Fibroblast of upper back skin (primary cell): ENCODE data around the gene ARHGDIG.
"Not testable (repeated sequence)": the region's sequence is repeated elsewhere in the genome, so short reads cannot be mapped to it uniquely, and the experiment has no call there.

ENCODE experiments used
- DNase-seq: peaks from one replicate; pipeline ENCODE4 v3.0.0-alpha.2; 2013

ARHGDIG gene

GRCh38 chr16:264440-264951 lies 15.9 kb upstream of the ARHGDIG start:
- no peak for DNase-seq

- no peak for DNase-seq
Measured at GRCh38 chr16:265002-265529, 15.3 kb upstream of the ARHGDIG start.

- no peak for DNase-seq
Measured at GRCh38 chr16:265711-266110, 14.7 kb upstream of the ARHGDIG start.

DNA sequence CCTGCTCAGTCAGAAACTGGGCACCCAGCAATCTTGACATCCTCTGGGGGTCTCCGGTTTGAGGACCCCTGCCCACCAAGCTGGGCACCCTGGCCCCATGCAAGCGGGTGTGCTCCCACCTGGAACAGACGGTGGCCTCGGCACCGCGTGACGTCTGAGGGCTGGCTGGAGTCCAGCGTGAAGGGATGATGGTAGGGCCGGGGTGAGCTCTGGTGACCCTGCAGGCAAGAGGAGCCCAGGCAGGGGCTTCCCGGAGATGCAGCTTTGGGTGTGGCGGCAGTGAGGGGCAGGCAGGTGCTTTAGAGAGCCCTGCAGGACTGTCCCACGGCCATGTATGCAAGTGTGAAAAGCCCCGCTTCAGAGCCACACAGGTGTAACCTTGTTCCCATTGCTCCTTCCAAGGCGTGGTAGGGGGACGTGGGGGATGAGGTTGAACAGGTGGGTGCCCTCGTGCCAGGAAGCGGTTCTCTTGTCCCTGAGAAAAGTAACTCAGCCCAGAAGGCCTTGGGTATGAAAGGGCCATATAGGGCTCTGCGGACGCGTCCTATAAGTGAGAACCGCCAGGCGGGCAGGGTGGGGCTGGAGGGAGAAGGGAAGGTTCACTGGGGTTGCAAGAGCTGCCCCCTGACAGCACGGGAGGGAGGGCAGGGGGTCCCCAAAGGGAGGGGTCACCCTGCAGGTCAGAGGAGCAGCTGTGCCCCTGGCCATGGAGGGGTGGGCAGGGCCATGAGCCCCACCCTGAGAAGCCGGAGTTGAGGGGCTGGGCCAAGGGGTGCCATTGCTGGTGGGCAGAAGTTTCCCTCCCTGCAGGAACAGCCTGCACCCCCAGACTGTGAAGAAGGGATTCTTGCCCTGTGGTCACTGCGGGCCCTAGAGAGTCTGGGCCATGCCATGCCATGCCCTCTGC lies 13.9 kb upstream of the ARHGDIG start:
- DNase-seq: no peak

GRCh38 chr16:267562-267961 lies 12.8 kb upstream of the ARHGDIG start:
- not testable (repeated sequence) for DNase-seq

DNA sequence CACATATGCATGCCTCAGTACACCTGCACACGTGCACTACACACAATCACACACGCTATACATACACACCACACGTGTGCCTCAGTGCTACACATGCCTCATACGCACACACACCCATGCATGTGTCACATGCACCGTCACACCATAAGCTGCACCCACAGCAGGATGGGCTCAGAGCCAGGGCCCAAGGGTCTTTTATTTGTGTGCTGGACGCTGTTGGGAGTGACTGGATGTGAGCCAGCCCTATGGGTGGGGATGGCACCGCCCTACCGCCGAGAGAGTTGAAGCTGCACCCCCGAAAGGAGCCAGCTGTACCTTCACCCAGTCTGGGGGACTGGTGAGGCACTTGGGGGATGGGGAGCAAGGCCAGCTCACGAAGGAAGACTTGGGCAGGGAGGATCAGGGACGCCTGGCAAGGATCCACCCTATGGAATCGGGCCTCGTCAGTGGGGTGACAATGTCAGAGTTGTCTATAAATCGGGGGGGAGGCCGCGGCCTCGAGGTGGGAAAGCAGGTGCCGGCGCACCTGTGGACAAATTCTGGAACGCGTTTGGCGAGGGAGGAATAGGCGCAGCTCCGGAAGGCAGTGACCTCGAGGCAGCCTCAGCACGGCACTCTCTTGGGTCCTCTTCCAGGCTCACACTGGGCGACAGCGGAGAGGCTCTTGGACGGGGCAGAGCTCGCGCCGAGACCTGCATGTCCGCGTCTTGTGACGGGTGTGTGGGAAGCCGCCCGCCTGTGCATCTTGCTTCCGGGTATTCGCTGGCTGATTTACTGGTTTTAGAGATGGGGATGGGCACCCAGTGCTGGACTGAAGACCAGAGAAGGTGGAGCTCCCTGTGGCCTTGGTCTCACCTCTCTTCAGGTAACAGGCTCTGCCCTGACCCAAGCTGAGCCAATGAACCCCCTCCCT lies 12.0 kb upstream of the ARHGDIG start:
- no peak for DNase-seq

GRCh38 chr16:269061-269796 lies 11.2 kb upstream of the ARHGDIG start:
- no peak for DNase-seq

GRCh38 chr16:270381-271255 lies 9.8 kb upstream of the ARHGDIG start:
- DNase-seq: no peak

DNA sequence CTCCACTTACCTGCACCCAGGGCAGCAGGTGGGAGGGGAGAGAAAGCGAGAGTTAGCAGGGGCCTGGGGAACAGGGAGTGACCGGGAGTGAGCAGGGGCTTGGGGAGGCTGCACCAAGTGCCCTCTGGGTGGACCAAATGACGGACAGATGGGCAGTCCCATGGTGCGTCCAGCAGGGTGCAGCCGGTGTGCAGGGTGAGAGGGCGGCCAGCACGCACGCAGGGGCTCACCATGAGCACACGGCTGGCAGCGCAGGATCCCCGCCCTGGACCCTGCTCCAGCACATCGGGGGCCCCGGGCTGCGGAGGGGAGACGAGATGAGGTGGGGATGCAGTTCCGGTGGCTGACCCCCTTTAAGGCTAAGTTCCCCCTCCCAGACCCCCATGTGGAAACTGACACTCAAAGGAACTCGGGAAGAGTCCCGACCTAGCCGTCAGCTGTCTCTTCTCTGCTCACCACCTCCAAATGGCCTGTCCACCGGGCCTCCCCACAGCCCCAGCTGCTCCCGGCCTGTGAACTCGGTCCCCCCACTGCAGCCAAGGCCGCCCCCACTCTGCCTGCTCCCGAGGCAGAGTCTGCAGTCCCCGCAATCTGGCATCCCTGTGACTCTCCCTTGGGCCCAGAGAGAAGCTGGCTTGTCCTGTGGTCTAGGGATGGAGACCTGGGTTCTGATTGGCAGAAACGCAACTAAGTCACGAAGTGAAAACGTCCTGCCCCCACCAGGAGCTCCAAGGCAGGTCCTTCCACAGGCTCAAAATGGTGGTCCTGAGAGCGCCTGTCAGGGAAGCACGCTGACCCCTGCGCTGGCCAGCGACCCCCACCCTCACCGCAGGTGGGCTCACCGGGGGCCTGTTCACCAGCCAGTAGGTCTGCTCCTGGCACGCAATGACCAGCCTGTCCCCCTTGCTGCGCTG lies 7.5 kb upstream of the ARHGDIG start:
- DNase-seq: no peak

GRCh38 chr16:273547-274421 lies 6.6 kb upstream of the ARHGDIG start:
- DNase-seq: no peak

GRCh38 chr16:275041-275641 lies 5.2 kb upstream of the ARHGDIG start:
- no peak for DNase-seq

DNA sequence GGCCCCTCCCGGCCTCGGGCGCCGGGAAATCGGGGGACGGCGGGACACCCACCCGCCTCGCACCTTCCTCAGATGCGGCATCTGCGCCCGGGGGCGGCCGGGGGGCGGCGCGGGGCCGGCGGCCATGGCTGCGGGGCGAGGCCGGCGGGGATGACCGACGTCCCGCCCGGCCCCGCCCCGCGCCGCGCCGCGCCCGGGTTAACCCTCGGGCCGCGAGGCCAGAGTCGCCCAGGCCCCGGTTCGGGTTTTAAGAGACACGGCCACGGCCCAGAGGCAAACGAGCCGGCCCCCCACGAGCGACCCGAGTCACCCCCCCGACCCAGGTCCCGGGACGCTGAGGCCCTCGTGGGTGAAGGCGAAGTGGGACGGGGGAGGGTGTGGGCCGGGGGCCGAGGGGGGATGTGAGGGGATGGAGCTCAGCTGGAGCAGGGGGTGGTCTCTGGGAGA lies 4.6 kb upstream of the ARHGDIG start, which contains the start of gene RGS11:
TSS of gene RGS11 (minus strand) at position 159 of the 447 bp plus-strand sequence. CDS start at position 126, 33 bp downstream.
- DNase-seq: no peak

DNA sequence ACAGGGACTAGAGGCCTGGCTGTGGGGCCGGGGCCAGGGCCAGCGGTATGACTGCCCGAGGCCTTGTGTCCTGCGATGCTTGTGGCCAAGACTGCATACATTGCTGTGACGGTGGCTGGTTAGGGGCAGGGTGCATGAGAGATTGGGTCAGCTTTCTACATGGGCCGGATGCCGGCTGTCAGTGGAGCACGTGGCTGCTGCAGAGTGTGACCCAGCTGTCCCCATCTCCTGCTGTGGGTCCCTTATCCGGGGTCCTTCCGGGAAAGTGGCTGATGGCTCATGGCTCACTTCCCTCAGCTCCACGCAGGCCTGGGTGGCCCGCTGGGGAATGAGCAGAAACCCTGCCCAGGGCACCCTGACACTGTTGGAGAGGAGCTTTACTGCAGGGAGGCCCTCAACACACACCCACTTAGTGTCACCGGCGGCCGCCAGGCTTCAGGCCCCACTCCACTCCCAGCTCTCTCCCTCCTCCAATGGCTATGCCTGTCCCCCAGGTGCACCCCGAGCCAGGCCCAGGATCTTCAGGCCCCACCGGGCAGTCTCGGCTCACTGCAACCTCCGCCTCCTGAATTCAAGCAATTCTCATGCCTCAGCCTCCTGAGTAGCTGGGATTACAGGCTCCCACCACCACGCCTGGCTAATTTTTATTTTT lies 3.8 kb upstream of the ARHGDIG start:
- DNase-seq: no peak

GRCh38 chr16:278863-279366 lies 1.5 kb upstream of the ARHGDIG start:
- DNase-seq: peak; percentile 8

- DNase-seq: no peak
Measured at GRCh38 chr16:279531-279930, 860 bp upstream of the ARHGDIG start.

DNA sequence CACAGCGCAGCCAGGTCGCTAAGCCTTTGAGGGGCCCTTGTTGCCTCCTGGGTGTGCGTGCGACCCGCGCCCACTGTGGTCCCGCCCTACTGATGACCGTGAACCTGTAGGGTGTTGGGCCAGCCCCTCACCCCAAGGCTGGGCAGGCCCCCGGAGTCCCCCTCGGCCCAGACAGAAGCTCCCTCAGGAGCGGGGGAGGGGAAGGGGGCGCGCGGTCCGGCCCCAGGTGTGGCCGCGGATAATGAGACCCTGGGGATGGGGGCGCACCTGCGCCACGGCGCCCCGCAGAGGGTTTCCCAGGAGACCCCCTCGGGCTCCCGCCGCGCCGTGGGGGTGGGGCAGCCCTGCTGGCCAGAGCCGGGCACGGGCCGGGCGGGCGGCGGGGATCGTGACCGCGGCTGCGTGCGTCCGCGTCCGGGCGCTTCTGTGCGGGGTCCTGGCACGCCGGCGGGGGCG lies 358 bp upstream of the ARHGDIG start:
- no peak for DNase-seq

- no peak for DNase-seq
Measured at GRCh38 chr16:280991-281659, 734 bp downstream of the ARHGDIG start.
